ENCODE measurements around the gene RAB18.

GRCh38 chr10:27496137-27496536, 8.0 kb upstream of the RAB18 start:
- TF ChIP-seq CTCF (IDR thresholded peaks at IDR 0.05) = no peak
- no peak for TF ChIP-seq ZFX (IDR thresholded peaks at IDR 0.05; ENCODE audit: borderline replicate concordance)

Measured in 22Rv1 (cell line).